SHP77 (cell line): ENCODE data around the gene PSME1.

Experiments used
- DNase-seq, 2 experiments: peaks; one replicate each; lab custom pipeline; 2025; lab: John Stamatoyannopoulos, UW

The PSME1 gene

DNA sequence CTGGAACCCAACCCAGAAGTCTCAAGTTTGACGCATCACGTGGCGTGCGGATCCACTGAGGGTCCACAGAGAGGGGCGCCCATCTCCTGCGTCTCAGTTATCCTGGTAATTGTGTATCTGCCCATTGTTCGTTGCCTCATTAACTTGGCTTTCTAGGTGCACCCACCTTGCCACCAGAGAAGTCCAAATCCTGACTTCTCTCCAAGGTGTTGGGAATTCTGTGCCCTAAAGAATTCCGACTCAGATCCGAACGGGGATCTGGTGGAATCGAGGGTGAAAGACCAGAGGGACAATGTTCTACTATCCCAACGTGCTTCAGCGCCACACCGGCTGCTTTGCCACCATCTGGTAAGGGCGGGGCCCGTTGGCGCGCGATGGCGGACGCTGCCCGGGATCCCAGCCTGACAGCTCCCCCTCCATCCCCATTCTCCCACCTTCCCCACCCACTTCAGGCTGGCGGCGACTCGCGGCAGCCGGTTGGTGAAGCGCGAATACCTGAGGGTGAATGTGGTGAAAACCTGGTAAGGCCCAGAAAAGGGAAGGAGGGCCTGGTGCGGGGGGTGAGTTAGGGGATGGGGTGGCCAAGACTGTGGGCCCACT is 36.4 kb downstream of the PSME1 start:
- no peak for DNase-seq

DNA sequence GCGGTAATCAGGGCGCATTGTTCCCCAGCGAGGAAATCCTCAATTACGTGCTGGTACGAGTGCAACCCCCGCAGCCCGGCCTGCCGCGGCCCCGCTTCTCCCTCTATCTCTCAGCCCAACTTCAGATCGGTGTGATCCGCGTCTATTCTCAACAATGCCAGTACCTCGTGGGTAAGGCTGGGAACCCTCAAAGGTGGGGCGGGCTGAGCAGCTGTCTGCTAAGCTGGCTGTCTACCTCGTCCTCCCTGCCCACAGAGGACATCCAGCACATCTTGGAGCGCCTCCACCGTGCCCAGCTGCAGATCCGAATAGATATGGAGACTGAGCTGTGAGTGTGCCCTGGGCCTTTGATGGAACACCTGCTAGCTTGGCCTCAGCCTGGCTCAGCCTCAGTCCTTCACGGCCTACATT is 36.9 kb downstream of the PSME1 start:
- no peak for DNase-seq

DNA sequence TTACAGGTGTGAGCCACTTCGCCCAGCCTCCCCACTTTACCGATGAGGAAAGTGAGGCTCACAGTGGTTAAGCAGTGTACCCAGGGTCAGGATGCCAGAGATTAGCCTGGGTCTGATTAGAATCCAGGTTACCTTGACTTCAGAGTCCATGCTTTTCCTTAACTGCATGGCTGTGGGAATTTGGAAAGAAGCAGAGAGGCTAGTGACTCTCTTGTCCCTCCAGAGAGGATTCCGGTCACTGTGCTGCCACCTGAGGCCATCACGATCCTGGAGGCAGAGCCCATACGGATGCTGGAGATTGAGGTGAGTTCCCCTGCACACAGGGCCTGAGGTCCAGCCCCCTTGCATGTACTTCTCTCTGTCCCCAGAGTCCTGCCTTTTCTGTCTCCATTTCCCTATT is 40.6 kb downstream of the PSME1 start:
- no peak for DNase-seq

DNA sequence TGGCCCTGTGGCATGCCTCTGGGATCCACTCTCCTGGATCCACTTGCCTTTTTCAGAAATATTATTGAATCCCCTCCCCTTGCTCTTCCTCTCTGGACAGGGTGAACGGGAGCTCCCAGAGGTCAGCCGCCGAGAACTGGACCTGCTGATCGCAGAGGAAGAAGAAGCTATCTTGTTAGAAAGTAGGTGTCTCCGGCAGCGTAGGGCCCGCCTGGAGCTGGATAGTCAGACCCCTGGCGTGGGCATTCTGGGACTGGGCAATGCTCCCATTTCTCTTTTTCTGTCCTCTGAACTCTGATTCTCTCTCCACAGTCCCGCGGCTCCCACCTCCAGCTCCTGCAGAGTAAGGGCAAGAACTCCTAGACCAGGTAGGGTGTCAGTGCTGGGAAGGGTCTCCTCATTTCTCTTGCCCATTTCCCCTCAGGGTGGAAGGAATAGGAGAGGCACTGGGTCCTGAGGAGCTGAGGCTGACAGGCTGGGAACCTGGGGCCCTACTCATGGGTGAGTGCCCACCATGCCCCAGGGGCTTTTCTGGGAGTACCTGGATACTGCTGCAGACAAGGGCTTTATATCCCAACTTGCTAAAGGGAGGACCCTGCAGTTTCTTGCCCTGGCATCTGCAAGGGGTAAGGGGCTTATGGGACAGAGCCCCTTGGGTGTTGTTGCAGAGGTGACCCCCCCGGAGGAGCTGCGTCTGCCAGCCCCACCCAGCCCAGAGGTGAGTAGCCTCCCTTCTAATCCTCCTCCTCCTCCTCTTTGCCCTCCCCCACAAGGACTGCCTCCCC is 41.2 kb downstream of the PSME1 start:
- no peak for DNase-seq

DNA sequence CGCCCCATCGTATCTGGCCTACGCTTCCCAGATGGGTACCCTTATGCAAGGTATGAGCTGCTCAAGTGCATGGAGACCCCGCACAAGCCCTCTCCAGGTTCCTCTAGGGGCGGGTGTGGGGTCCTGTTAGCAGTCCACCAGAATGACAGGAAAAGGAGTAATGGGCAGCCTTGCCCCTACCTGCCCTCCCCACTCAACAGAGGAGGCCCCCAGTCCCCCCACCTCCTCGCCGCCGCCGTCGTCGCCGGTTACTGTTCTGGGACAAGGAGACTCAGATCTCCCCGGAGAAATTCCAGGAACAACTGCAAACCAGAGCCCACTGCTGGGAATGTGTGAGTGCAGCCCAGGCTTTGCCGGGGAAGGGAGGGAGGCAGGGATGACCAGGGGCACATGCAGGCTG is 41.9 kb downstream of the PSME1 start:
- DNase-seq, result no peak

DNA sequence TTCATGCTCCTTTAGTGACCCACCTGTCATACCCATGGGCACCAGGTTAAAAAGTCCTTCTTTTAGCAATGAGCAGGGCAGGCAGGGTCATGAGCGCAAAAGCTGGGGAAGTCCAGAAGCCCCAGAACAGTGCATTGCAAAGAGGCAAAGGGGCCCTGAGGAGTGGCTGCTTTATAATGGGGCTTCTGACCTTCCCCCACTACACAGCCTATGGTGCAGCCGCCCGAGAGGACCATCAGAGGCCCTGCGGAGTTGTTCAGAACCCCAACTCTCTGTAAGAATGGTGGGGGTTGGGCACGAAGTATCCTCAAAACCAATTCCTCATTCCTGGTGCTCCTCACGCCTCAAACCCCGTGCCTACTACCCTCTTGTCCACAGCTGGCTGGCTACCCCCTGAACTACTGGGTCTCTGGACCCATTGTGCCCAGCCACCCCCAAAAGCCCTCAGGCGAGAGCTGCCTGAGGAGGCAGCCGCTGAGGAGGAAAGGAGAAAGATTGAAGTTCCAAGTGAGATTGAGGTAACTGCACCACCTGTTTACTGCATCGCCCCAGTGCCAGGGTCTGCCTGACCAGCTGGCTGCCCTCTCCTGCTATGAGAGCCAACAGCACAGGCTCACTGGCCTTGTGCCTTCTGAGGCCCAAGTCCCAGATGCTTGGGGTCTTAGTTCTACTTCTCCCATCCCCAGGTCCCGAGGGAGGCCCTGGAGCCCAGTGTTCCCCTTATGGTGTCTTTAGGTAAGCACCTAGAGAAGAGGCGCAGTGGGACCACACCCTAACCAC is 42.6 kb downstream of the PSME1 start:
- DNase-seq, result no peak

DNA sequence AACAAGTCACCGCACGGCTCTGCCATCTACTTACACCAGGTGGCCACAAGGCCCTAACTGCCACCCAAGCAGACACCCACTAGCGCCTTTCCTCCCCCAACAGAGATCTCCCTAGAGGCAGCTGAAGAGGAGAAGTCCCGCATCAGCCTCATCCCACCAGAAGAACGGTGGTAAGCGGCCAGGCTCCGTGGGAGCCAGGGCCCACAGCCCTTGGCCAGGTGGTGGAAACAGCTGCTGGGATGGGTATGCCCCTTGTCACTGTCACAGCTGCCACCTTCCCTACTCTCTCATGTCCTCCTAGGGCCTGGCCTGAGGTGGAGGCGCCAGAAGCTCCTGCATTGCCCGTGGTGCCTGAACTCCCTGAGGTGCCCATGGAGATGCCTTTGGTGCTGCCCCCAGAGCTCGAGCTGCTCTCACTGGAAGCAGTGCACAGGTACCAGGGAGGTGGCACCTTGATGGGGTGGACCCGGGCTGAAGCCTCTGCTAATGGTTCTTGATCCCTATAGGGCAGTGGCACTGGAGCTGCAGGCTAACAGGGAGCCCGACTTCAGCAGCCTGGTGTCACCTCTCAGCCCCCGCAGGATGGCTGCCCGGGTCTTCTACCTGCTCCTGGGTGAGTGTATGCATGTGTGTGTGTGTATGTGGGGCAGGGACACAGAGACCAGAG is 43.4 kb downstream of the PSME1 start:
- no peak for DNase-seq

DNA sequence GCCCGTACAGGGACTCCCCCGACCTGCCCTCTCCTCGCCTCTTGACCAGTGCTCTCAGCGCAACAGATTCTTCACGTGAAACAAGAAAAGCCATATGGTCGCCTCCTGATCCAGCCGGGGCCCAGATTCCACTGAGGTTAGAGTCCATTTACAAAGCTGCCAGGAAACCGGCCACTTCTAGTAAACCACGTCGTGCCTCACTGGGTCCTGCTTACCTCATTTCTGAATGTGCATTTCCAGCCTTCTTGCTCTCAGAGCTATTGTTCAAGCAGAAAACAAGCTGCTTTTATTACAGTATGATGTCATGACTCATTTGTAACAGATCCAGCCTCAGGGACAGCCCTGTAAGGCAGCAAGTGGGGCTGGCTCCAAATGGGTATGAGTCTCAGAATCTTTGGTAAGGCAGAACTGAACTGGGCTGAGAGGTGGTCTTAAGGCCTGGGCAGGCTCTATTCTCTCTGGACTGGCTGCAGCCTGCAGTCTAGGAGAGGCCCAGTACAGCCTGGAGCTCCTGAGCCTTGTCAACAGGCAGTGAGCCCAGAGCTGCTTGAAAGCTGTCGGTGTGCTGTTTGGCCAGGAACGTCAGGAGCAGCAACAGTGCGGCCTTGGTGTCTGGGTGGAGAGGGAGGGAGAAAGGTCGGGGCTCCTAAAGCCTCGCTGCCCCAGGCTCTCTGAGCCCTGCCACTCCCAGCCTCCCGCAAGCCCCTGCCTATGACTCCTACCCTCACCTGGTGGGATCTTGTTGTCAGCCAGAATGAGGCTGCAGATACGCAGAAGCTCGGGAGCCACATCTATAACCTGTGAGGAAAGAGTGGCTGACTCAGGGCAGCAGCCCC is 44.2 kb downstream of the PSME1 start:
- no peak for DNase-seq

DNA sequence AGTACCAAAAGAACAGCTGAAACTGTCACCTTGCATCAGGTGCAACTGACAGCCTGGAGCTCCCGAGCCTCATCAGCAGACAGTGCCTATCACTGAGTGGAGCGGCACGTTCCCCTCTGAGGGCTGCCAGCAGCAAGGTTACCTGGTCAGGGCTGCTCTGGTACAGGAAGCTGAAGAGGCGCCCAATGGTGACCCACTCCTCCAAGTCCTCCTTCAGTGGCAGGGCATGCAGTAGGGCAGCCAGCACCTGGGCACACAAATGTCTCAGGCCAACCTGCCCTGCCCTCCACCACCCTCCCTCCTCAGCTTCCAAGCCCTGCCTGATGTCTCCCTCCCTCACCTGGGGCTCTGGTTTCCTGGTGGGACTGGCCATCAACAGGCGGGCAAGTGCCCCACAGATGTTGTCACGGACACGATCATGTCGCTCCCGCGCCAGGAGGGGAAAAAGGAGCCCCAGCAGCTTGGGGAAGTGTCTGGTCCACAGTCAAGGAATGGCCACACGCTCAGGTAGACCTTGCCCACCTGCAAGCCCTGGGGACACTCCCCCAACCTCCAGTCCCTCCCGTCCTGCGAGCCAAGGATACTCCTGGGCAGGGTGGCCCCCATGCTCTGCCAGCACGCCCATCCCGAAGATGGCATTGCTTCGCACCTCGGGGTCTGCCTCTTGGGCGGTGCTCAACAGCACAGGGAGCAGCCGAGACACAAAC is 45.5 kb downstream of the PSME1 start:
- DNase-seq, result no peak

DNA sequence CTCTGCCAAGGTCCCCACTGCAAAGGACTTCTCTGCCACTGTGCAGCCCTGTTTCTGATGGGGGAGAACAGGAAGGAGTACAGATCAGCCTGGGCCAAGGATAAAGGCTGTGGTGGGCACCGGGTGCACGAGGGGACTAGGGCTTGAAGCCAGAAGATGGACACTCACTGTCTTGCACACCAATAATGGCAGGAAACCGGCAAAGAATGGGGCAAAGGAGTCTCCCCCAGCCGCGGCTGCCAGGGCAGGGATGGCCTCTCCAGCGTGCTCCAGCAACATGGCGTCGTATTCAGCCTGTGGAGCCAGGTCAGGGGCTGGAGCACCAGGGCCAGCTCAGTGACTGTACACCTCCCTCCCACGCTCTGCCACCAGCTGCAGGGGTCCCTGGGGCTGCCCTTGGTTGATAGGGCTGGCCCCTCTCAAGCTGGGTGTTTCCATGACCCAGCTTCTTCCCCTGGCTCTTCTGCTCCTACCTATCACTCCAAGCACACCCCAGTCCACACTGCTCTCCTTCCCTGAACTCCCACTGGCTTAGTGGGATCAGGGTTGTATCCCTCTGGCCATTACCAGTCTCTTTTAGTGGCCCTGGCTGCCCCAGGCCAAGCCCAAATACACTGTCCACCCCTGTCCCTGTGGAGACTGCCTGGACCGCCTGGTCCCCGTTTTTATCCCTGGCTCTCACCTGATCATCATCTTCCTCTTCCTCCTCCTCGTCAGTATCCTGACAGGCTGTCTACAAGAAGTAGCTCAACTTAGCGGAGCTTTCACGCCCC is 46.3 kb downstream of the PSME1 start:
- no peak for DNase-seq

DNA sequence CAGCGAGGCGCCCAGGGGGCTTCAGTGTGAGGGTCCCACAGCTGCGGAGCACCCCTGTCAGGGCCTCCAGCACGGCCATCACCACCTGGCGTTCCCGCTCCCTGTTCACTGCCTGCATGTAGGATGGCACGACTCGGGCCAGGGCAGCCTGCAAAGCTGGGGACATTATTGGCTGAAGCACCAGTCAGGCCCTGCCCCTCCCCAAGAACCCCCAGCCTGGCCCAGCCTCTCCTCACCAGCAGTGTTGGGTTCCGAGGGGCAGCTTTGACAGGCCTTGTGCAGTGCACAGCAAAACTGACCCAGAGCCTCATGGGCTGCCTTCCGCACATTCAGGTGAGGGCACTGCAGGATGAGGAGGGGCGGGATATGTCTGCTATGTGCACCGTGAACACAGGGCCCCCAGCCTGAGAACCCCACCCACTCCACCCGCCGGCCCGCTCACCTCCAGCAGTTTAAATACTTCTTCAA is 47.1 kb downstream of the PSME1 start:
- no peak for DNase-seq

DNA sequence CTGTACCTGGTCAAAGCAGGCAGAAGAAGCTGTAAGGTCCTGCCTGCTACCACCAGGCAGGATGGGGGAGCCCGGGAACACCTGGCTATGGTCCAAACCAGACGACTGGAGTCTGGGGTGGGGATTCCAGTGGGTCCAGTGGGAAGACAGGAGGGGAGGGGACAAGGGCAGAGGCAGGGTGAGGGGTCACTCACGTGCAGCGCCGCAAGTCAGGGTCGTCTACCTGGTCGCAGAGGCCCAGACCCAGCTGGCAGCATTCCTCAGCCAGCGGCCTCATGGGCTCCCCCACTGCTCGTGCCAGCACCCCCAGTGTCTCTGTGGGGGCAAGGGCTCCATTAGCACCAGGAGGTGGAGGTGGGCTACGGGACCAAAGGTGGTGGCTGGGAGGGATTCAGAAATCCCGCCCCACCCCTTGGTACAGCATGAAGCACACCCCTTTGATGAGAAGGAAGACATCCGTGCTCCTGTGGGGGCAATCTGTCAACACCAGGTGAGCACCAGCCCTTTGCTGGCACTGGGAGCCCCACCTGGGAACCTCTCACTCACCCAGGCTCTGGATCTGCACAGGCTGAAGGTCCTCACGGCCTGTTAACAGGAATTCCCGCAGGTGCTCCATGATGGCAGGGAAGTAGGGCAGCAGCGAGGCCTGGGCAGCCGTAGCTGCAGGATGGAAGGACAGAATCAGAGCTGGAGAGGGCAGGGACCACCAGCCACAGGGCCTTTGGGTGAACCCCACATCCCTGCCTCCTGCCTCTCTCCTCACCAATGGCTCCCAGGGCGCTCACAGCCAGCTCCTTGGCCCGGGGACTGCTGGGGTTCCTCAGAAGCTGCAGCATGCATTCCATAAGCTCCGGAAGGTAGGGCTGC is 48.3 kb downstream of the PSME1 start:
- DNase-seq, result no peak

DNA sequence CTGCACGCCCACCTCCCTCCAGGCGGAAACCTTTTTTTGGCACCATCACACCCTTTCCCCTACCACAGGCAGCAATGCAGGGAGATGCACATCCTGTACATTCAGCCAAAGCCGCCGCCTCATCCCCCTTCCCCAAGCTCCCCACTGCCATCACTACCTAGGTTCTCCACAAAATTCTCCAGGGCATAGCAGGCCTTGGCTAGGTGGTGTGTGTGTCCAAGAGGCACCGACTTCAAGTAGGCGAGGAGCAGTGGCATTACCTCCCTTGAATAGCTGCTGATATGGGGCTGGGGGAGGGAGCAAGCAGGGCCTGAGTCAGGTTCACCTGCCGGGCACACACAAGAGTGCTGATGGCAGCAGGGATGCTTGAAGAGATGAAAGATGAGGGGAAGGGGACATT is 49.0 kb downstream of the PSME1 start:
- no peak for DNase-seq

DNA sequence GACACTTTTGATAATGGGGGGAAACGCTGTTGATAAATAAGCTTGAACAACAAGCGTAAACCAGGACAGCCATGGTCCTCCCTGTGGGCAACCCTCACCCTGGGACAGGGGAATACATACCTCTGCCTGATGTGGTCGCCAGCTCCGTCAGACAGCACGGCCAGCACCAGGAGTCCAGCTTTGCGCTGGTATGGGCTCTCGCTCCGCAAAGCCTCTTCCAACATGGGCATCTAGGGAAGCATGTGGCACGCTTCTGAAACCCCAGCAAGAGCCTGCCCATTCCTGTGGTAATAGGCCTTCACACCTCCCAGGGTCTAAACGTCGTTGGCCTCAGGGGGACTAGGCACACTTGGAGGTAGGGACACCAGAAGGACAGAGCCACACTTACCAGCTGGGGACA is 49.7 kb downstream of the PSME1 start:
- no peak for DNase-seq

DNA sequence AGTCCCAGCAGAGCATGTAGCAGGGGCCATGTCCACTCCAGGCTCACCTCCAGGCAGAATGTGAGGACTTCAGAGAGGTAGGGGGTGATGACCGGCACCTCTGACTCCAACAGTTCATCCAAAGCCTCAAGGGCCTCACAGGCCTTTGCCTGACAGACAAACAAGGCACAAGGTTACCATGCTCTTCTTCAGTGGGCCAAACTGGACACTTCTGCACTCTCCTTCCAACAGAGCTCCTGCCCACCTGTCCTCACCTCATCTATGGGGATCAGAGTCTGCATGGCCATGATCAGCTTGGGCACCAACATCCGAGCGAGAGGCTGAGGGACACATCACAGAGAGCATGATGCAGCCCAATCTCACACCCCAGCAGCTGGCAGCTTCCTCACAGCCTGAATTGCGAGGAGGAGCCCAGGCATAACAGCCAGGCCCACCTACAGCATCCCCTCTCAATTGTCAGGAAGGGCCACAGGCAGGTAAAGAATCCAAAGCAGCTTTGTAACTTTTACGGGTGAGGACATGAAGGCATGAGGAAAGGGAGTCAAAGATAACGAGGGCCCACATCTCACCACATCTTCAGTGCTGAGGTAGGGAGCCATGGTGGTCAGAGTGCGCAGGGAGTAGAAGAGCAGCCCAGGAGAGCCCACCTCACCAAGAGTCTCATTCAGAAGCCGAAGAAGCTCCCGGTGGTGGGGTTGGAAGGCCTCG is 51.0 kb downstream of the PSME1 start:
- DNase-seq, result no peak

DNA sequence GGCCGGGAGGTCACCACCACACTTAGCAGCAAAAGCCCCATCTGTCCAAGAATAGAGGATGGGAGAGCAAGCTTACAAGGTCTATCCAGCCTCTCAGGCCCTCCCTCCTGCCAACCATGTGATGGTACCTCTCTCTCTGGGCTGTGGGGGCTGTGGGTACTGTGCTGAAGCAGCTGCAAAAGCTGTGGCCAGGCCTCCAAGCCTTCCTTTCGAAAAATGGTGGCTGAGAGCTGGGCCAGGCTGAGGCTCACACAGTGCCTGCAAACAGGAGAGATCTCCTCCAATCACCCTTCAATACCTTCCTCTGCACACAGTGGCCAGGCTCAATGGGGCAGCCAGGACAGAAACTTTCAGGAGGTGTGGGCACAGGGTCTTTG is 51.5 kb downstream of the PSME1 start:
- DNase-seq, result no peak
